ENCODE data around the gene LRRC2. TPM values are rescaled to one million over a fixed set of nuclear protein-coding genes. Genes with fewer than 3 reads are reported as not detected.

LRRC2 gene
- total and polyA plus RNA-seq, 2 of the 13 experiments (the other 11 are each of a cell fraction or from before 2014, with no cell fraction given) = 0.27 to 0.58 TPM

- TF ChIP-seq DDIT3 (CRISPR knock-in tag; IDR thresholded peaks at IDR 0.05) = peak; percentile 96
- TF ChIP-seq TFAP4 (IDR thresholded peaks at IDR 0.05; ENCODE audit: borderline replicate concordance, low read depth) = peak; percentile 51; the same call in 1 of the 2 replicates
- peak; percentile 44; the same call in 1 of the 2 replicates for TF ChIP-seq ZGPAT (CRISPR knock-in tag; IDR thresholded peaks at IDR 0.05)
- no peak for TF ChIP-seq FOXP1 (IDR thresholded peaks at IDR 0.05)
- peak; percentile 55; the same call in 1 of the 2 replicates for TF ChIP-seq FOXP1 (CRISPR knock-in tag; IDR thresholded peaks at IDR 0.05)
- no peak for TF ChIP-seq SCMH1 (CRISPR knock-in tag; IDR thresholded peaks at IDR 0.05; ENCODE audit: borderline replicate concordance)
- no peak for TF ChIP-seq RFXAP (CRISPR knock-in tag; IDR thresholded peaks at IDR 0.05; ENCODE audit: borderline replicate concordance)
- TF ChIP-seq CENPBD1 (CRISPR knock-in tag; IDR thresholded peaks at IDR 0.05; ENCODE audit: borderline replicate concordance, low read depth) = no peak
- no peak for TF ChIP-seq MTERF4 (CRISPR knock-in tag; IDR thresholded peaks at IDR 0.05)
- 0 out of 2 replicates have a peak, but pooled peaks have one; percentile 12 for TF ChIP-seq ERF (CRISPR knock-in tag; IDR thresholded peaks at IDR 0.05)
- TF ChIP-seq GATAD2A (CRISPR knock-in tag; IDR thresholded peaks at IDR 0.05) = peak; percentile 75
- no peak for TF ChIP-seq NFE2 (CRISPR knock-in tag; IDR thresholded peaks at IDR 0.05)
- TF ChIP-seq CHCHD3 (CRISPR knock-in tag; IDR thresholded peaks at IDR 0.05) = no peak
- no peak for TF ChIP-seq HNRNPH1 (optimal IDR thresholded peaks at IDR 0.05; ENCODE audit: low read depth, low read length)
- 0 out of 2 replicates have a peak, but pooled peaks have one; percentile 24 for TF ChIP-seq FOXO1 (CRISPR knock-in tag; IDR thresholded peaks at IDR 0.05)
- no peak for TF ChIP-seq FOXA1 (IDR thresholded peaks at IDR 0.05)
- TF ChIP-seq FOXA1 (CRISPR knock-in tag; IDR thresholded peaks at IDR 0.05) = peak; percentile 33; the same call in 1 of the 2 replicates
- TF ChIP-seq RBM39 (IDR thresholded peaks at IDR 0.05; ENCODE audit: low read depth, low read length, poor library complexity, severe bottlenecking) = no peak
- TF ChIP-seq PPARG (CRISPR knock-in tag; conservative IDR thresholded peaks at IDR 0.05) = no peak
- TF ChIP-seq AKAP8 (CRISPR knock-in tag; IDR thresholded peaks at IDR 0.05) = no peak
- peak; percentile 34; the same call in 1 of the 2 replicates for TF ChIP-seq RARA (CRISPR knock-in tag; IDR thresholded peaks at IDR 0.05)
- TF ChIP-seq THRA (CRISPR knock-in tag; IDR thresholded peaks at IDR 0.05; ENCODE audit: borderline replicate concordance) = peak; percentile 100
- TF ChIP-seq KDM4B (CRISPR knock-in tag; IDR thresholded peaks at IDR 0.05) = no peak
- no peak for TF ChIP-seq ZSCAN21 (CRISPR knock-in tag; IDR thresholded peaks at IDR 0.05; ENCODE audit: borderline replicate concordance)
- TF ChIP-seq POLR2AphosphoS5 (IDR thresholded peaks at IDR 0.05; ENCODE audit: low read depth, low read length) = 0 out of 2 replicates have a peak, but pooled peaks have one; percentile 25
- no peak for TF ChIP-seq BRCA1 (CRISPR knock-in tag; IDR thresholded peaks at IDR 0.05)
These were observed 19.9 kb upstream of the LRRC2 start (continued) for GRCh38 chr3:46585799-46586693.

Measured in HepG2 (cell line).